K562 (cell line): ENCODE measurements around the gene SH3YL1. TPM values are rescaled to one million over a fixed set of nuclear protein-coding genes. Genes with fewer than 3 reads are reported as not detected.

ENCODE experiments used
- ATAC-seq: fragments of 200-7000 bp; cut with Tn5 transposase; 3 replicates; pipeline ENCODE4 v1.9.1; 2020; ENCODE audit warnings: moderate library complexity
- BruUV-seq: library from RNA; stranded (reverse); fragments of 400-500 nt; replicated peaks from 2 replicates; lab custom pipeline; 2021; lab: Mats Ljungman, UMichigan
- CTCF ChIA-PET: fragments of 300-600 bp; formaldehyde crosslinking; extraction: SDS; loops from one replicate; lab custom pipeline; 2021; ENCODE audit warnings: low intra/inter-chr PET ratio; lab: Yijun Ruan, JAX
- POLR2A ChIA-PET: fragments of 300-600, 350-650 bp; sonication (Branson Sonifier 250); formaldehyde crosslinking; extraction: SDS; loops from one replicate; lab custom pipeline; 2021; ENCODE audit warnings: antibody characterized with exemption, inconsistent platforms; lab: Yijun Ruan, JAX
- DNase-seq, 4 experiments: peaks; one replicate each; pipeline versions ENCODE4 v3.0.0 to v3.0.0-alpha.2; 2011 to 2018; ENCODE audit warnings: low spot score in 3 of 4, mixed read lengths in 3 of 4; ENCODE audit errors: extremely low read depth in 1 of 4
- FAIRE-seq: peaks from 2 replicates; lab custom pipeline; 2011; peaks lifted over from hg19 to GRCh38; lab: Jason Lieb, UNC
- H2AFZ ChIP-seq: 2 replicates; pipeline ENCODE4 v1.6.0; 2011; ENCODE audit warnings: low read depth, low read length, control low read depth, inconsistent platforms
- H3K27ac ChIP-seq: fragments of 200-600 bp; 3 replicates; pipeline ENCODE4 v1.8.0; 2011; ENCODE audit warnings: low read depth, mild to moderate bottlenecking, control low read depth, inconsistent platforms, low read length, moderate library complexity, mixed read lengths; ENCODE audit errors: extremely low read depth
- H3K27me3 ChIP-seq, 2 experiments: fragments of 300-600 bp in 1 of 2; 2 replicates in 1 of 2; 3 replicates in 1 of 2; pipeline versions ENCODE4 v1.6.0 to v1.8.0; 2011; ENCODE audit warnings: inconsistent platforms in 2 of 2, low read length in 2 of 2, mild to moderate bottlenecking in 1 of 2, mixed read lengths in 1 of 2, moderate library complexity in 1 of 2; ENCODE audit not compliant: control insufficient read depth in 2 of 2, insufficient read depth in 2 of 2
- H3K36me3 ChIP-seq: fragments of 300-600 bp; 3 replicates; pipeline ENCODE4 v1.8.0; 2011; ENCODE audit warnings: mild to moderate bottlenecking, low read length, inconsistent platforms; ENCODE audit not compliant: control insufficient read depth, insufficient read depth
- H3K4me1 ChIP-seq, 2 experiments: fragments of 200-600 bp in 1 of 2; replicated peaks in 1 of 2; 2 replicates in 1 of 2; 3 replicates in 1 of 2; pipeline versions ENCODE4 v1.5.1 to v1.8.0; 2011; ENCODE audit warnings: inconsistent platforms in 2 of 2, low read length in 2 of 2, mild to moderate bottlenecking in 1 of 2, mixed read lengths in 1 of 2, moderate library complexity in 1 of 2; ENCODE audit not compliant: control insufficient read depth in 2 of 2, insufficient read depth in 2 of 2
- H3K4me2 ChIP-seq: 2 replicates; pipeline ENCODE4 v1.6.1; 2011; ENCODE audit warnings: low read length, control low read depth, inconsistent platforms, mixed read lengths; ENCODE audit not compliant: insufficient read depth
- H3K4me3 ChIP-seq: fragments of 200-600 bp; sonication (generic), shearing (Covaris generic); 2 replicates; pipeline ENCODE4 v1.5.1; 2016; ENCODE audit warnings: control low read depth, inconsistent platforms
- H3K79me2 ChIP-seq: fragments of 200-600 bp; 3 replicates; pipeline ENCODE4 v1.8.0; 2011; ENCODE audit warnings: low read length, inconsistent platforms; ENCODE audit not compliant: control insufficient read depth, insufficient read depth
- H3K9ac ChIP-seq, 2 experiments: 2 replicates each; pipeline versions ENCODE4 v1.6.0 to v1.6.1; 2011; ENCODE audit warnings: low read depth in 2 of 2, low read length in 2 of 2, control low read depth in 1 of 2, inconsistent platforms in 1 of 2, mild to moderate bottlenecking in 1 of 2, mixed read lengths in 1 of 2; ENCODE audit not compliant: insufficient read depth in 1 of 2
- H3K9me1 ChIP-seq: one replicate; pipeline ENCODE4 v1.6.0; 2011; ENCODE audit warnings: inconsistent platforms, mild to moderate bottlenecking, low read length, moderate library complexity; ENCODE audit not compliant: control insufficient read depth, insufficient read depth
- H3K9me3 ChIP-seq: replicated peaks from 2 replicates; pipeline ENCODE4 v1.5.1; 2011; ENCODE audit warnings: low read depth, low read length, inconsistent platforms; ENCODE audit not compliant: control insufficient read depth, insufficient read depth
- H4K20me1 ChIP-seq: replicated peaks from 2 replicates; pipeline ENCODE4 v1.6.1; 2011; ENCODE audit warnings: low read length, inconsistent platforms, mixed read lengths; ENCODE audit not compliant: control insufficient read depth, insufficient read depth
- POLR2G ChIP-seq: fragments of 200-400 bp; formaldehyde crosslinking; IDR thresholded peaks from 2 replicates; pipeline ENCODE4 v1.6.1; 2017; ENCODE audit warnings: low read depth, mild to moderate bottlenecking, antibody characterized with exemption, low read length, moderate library complexity
- RBM17 ChIP-seq: fragments of 200-400 bp; formaldehyde crosslinking; IDR thresholded peaks from 2 replicates; pipeline ENCODE4 v1.6.1; 2017; ENCODE audit warnings: low read depth, mild to moderate bottlenecking, low read length, borderline replicate concordance
- SETDB1 ChIP-seq: IDR thresholded peaks from one replicate; pipeline ENCODE4 v1.6.1; 2012; ENCODE audit warnings: low read length, control low read depth, inconsistent platforms
- TEAD2 ChIP-seq: fragments of 450-650 bp; IDR thresholded peaks from 2 replicates; pipeline ENCODE4 v1.6.1; 2016; ENCODE audit warnings: missing genetic modification characterization, control low read depth, missing compliant biosample characterization
- ZFX ChIP-seq: sonication (generic); formaldehyde crosslinking; IDR thresholded peaks from 2 replicates; pipeline ENCODE4 v1.8.0; 2022; ENCODE audit warnings: mild to moderate bottlenecking, missing genetic modification reagents, moderate library complexity
- ZNF253 ChIP-seq: fragments of 250-450 bp; sonication (Bioruptor Pico); conservative IDR thresholded peaks from 2 replicates; pipeline ENCODE4 v1.6.1; 2021; ENCODE audit warnings: mild to moderate bottlenecking
- WGBS: fragments of 100-300 bp; shearing (Covaris generic); methylation state at CpG from one replicate; pipeline ENCODE4 v1.1.6; 2016; ENCODE audit warnings: low coverage, mixed read lengths; ENCODE audit not compliant: insufficient coverage; ENCODE audit errors: missing lambda C conversion rate; 5-methylcytosine and 5-hydroxymethylcytosine counted together
- in situ Hi-C: fragments of 300-500 bp; cut with MboI; formaldehyde crosslinking; loops from 4 replicates; pipeline ENCODE4 v1.15.0; 2018; ENCODE audit warnings: inconsistent platforms, mixed read lengths
- intact Hi-C: fragments of 100-400 bp; cut with micrococcal nuclease; formaldehyde crosslinking; loops from 2 replicates; pipeline ENCODE4 v1.14.2; 2022
- polyA plus RNA-seq, 8 experiments: library from polyadenylated mRNA; depleted of rRNA in 4 of 8; stranded (reverse) in 5 of 8; unstranded in 3 of 8; fragments of >200 nt; fragmentation: Nextera tagmentation in 2 of 8; fragmentation: Illumina TruSeq in 1 of 8; extraction: Ambion mirVana in 2 of 8; extraction: Trizol in 1 of 8; gene quantifications; 2 replicates each; pipeline versions ENCODE4 v1.2.1 to v1.2.3, GENCODE V29; 2011 to 2014; ENCODE audit warnings: inconsistent platforms in 1 of 8, missing spikeins in 1 of 8
- total RNA-seq, 7 experiments: library from RNA; depleted of rRNA in 6 of 7; stranded (reverse); fragments of >200 nt in 6 of 7; fragmentation: Illumina TruSeq in 2 of 7; extraction: Trizol in 2 of 7; gene quantifications; 2 replicates each; pipeline versions ENCODE4 v1.2.1 to v1.2.3, GENCODE V29; 2011 to 2021; ENCODE audit warnings: low replicate concordance in 1 of 7
- TF ChIP-seq, protein P1 (sequence below): fragments of 250-450 bp; sonication (Bioruptor Pico); IDR thresholded peaks from 2 replicates; pipeline ENCODE4 v1.5.0; 2021

Gene SH3YL1
- total and polyA plus RNA-seq, 9 of the 15 experiments (the other 6 are each of a cell fraction or from before 2014, with no cell fraction given): 3.9 to 7.8 (median 5.3) TPM

DNA sequence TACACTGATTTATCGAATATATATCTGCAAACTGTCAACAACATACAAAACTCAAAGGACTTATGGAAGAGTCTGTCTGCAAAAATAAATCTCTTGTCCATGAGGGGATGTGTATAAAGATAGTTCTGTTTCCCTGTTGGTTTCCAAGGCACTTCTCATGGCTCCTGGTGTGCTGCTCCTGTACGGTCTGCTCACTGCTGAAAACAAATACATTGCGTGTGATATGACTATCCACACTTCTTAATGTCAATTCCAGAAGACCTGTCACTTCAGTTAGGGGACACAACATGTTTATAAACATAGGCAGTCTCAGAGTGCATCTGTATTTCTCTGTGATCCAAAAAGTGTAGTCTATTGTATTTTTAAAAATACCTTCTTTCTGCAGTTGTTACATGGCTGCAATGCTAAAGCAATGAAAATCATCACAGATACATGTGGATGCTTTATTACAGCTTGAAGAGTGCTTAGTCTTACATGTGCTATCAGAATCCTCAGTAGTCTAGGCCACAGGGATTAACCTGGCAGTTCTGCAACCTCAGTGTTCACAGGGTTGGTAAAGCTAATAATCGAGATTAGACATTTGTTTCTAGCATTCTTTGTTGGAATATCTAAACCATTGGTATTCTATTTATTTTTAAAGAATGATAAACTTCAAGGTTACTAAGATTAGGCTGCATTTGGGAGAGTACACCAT is 16.3 kb upstream of the SH3YL1 start:
- Histone ChIP-seq H3K9me3 (no peaks in the 10 kb centered on the region; the same call in 1 of the 2 replicates), H3K4me2 (no peak overlapping the region), H3K27me3 (no peaks in the 10 kb centered on the region), H3K4me1 (no peaks in the 10 kb centered on the region), H2AFZ (no peak overlapping the region), H3K36me3 (peaks cover 73% of the 10 kb centered on the region), H3K4me3 (no peak overlapping the region), H3K27ac (no peak overlapping the region), H3K79me2 (peaks cover 14% of the 10 kb centered on the region), H3K9ac (no peak overlapping the region), H3K9me1 (no peaks in the 10 kb centered on the region), H4K20me1 (peaks cover 5% of the 10 kb centered on the region)
- ChIA-PET CTCF (no interaction called here), POLR2A (interaction anchor here (0.6 to 1.8 kb wide), 2 partner anchors 8 to 266 kb away, joined by 3 to 8 read pairs; no protein-coding TSS in a partner anchor)
- TF ChIP-seq ZNF253 (CRISPR knock-in tag) (no peak), SETDB1 (no peak), RBM17 (no peak), ZFX (CRISPR knock-in tag) (no peak), TEAD2 (tag) (no peak), POLR2G (no peak)
- TF ChIP-seq, protein P1, sequence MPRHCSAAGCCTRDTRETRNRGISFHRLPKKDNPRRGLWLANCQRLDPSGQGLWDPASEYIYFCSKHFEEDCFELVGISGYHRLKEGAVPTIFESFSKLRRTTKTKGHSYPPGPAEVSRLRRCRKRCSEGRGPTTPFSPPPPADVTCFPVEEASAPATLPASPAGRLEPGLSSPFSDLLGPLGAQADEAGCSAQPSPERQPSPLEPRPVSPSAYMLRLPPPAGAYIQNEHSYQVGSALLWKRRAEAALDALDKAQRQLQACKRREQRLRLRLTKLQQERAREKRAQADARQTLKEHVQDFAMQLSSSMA (CRISPR knock-in tag): no peak
- BruUV-seq: no TSS peak
- FAIRE-seq: no peak
- WGBS: 77% methylated on average over 4 of the region's 4 CpGs
- intact Hi-C loops: no loop called here
- no peak for DNase-seq
- ATAC-seq: no peak
- in situ Hi-C loops: no loop called here
